ENCODE measurements around the gene ZBTB45. TPM values are rescaled to one million over a fixed set of nuclear protein-coding genes. Genes with fewer than 3 reads are reported as not detected.
"Not testable (repeated sequence)": the region's sequence is repeated elsewhere in the genome, so short reads cannot be mapped to it uniquely, and the experiment has no call there.

The ZBTB45 gene
- total and polyA plus RNA-seq, 2 donors (not counting 1 experiment from before 2014, with no cell fraction given) = 12.6 to 20.9 TPM

- ChIA-PET POLR2A (no interaction called here), CTCF (no interaction called here)
- peaks cover 4% of the 10 kb centered on the region for H3K9me3 Mint-ChIP-seq (ENCODE audit: insufficient read depth)
- H3K4me3 ChIP-seq (ENCODE audit: control extremely low read depth in 1 of 5, extremely low read depth in 1 of 5, insufficient read depth in 1 of 5, low read depth in 2 of 5, low read length in 4 of 5) = no peak overlapping the region
- H3K9me3 ChIP-seq (ENCODE audit: control extremely low read depth in 1 of 3, control insufficient read depth in 2 of 3, insufficient read depth in 1 of 3, low read length in 2 of 3) = peaks cover 0 to 28% (median 3%) of the 10 kb centered on the region in 3 donors
- no peak overlapping the region for H3K4me2 ChIP-seq (replicated peaks; ENCODE audit: low read depth, low read length, poor library complexity, severe bottlenecking)
- no peak overlapping the region for H3K4me3 Mint-ChIP-seq
- no peaks in the 10 kb centered on the region for H3K27me3 ChIP-seq (replicated peaks in 1 of 4; ENCODE audit: control extremely low read depth in 1 of 4, control insufficient read depth in 3 of 4, insufficient read depth in 4 of 4, low read length in 3 of 4)
- ATAC-seq (ENCODE audit: low read depth) = no peak
- intact Hi-C loops (cut with micrococcal nuclease) = no loop called here
- H3K79me2 ChIP-seq (ENCODE audit: control insufficient read depth, insufficient read depth, low read length) = peaks cover 14% of the 10 kb centered on the region
- TF ChIP-seq, protein P1, sequence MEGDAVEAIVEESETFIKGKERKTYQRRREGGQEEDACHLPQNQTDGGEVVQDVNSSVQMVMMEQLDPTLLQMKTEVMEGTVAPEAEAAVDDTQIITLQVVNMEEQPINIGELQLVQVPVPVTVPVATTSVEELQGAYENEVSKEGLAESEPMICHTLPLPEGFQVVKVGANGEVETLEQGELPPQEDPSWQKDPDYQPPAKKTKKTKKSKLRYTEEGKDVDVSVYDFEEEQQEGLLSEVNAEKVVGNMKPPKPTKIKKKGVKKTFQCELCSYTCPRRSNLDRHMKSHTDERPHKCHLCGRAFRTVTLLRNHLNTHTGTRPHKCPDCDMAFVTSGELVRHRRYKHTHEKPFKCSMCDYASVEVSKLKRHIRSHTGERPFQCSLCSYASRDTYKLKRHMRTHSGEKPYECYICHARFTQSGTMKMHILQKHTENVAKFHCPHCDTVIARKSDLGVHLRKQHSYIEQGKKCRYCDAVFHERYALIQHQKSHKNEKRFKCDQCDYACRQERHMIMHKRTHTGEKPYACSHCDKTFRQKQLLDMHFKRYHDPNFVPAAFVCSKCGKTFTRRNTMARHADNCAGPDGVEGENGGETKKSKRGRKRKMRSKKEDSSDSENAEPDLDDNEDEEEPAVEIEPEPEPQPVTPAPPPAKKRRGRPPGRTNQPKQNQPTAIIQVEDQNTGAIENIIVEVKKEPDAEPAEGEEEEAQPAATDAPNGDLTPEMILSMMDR (IDR thresholded peaks at IDR 0.05) = no peak
- no peak for TF ChIP-seq EZH2 (IDR thresholded peaks at IDR 0.05; ENCODE audit: borderline replicate concordance, insufficient read depth, low read depth, low read length, poor library complexity, severe bottlenecking)
- H2AFZ ChIP-seq (ENCODE audit: insufficient read depth, low read depth, low read length, poor library complexity, severe bottlenecking) = no peak overlapping the region
- peaks cover 28% of the 10 kb centered on the region for H4K20me1 ChIP-seq (ENCODE audit: control insufficient read depth, insufficient read depth, low read length, poor library complexity, severe bottlenecking)
- WGBS (ENCODE audit: insufficient coverage) = 91% methylated on average over 3 of the region's 8 CpGs
- no peak overlapping the region for H3K27ac Mint-ChIP-seq
- no peak overlapping the region for H3K9ac ChIP-seq (ENCODE audit: low read length)
- peaks cover 12% of the 10 kb centered on the region for H3K4me1 Mint-ChIP-seq
- H3K27ac ChIP-seq (ENCODE audit: low read length in 2 of 2) = no peak overlapping the region
- no peaks in the 10 kb centered on the region for H3K27me3 Mint-ChIP-seq
- H3K36me3 ChIP-seq (replicated peaks in 1 of 2; ENCODE audit: control extremely low read depth in 1 of 2, control insufficient read depth in 1 of 2, extremely low read depth in 1 of 2, insufficient read depth in 2 of 2, low read length in 1 of 2) = no peaks in the 10 kb centered on the region
- H3K4me1 ChIP-seq (ENCODE audit: control insufficient read depth in 2 of 2, insufficient read depth in 2 of 2, low read length in 2 of 2) = peaks cover 10 to 15% of the 10 kb centered on the region in 2 donors
- DNase-seq = no peak
Observed at GRCh38 chr19:58510084-58510862, 9.3 kb downstream of the ZBTB45 start.

GRCh38 chr19:58509731-58510083 lies 9.9 kb downstream of the ZBTB45 start:
- DNase-seq = no peak
- Histone ChIP-seq H3K4me1 (ENCODE audit: control insufficient read depth in 2 of 2, insufficient read depth in 2 of 2, low read length in 2 of 2) (peaks cover 10 to 13% of the 10 kb centered on the region in 2 donors), H3K9me3 (ENCODE audit: control extremely low read depth in 1 of 3, control insufficient read depth in 2 of 3, insufficient read depth in 1 of 3, low read length in 2 of 3) (peaks cover 0 to 28% (median 3%) of the 10 kb centered on the region in 3 donors), H3K4me2 (replicated peaks; ENCODE audit: low read depth, low read length, poor library complexity, severe bottlenecking) (no peak overlapping the region), H3K36me3 (replicated peaks in 1 of 2; ENCODE audit: control extremely low read depth in 1 of 2, control insufficient read depth in 1 of 2, extremely low read depth in 1 of 2, insufficient read depth in 2 of 2, low read length in 1 of 2) (no peaks in the 10 kb centered on the region), H3K27me3 (replicated peaks in 1 of 4; ENCODE audit: control extremely low read depth in 1 of 4, control insufficient read depth in 3 of 4, insufficient read depth in 4 of 4, low read length in 3 of 4) (no peaks in the 10 kb centered on the region), H4K20me1 (ENCODE audit: control insufficient read depth, insufficient read depth, low read length, poor library complexity, severe bottlenecking) (peaks cover 22% of the 10 kb centered on the region), H3K4me3 (ENCODE audit: control extremely low read depth in 1 of 5, extremely low read depth in 1 of 5, insufficient read depth in 1 of 5, low read depth in 2 of 5, low read length in 4 of 5) (no peak overlapping the region), H2AFZ (ENCODE audit: insufficient read depth, low read depth, low read length, poor library complexity, severe bottlenecking) (no peak overlapping the region), H3K27ac (ENCODE audit: low read length in 2 of 2) (no peak overlapping the region), H3K79me2 (ENCODE audit: control insufficient read depth, insufficient read depth, low read length) (peaks cover 8% of the 10 kb centered on the region), H3K9ac (ENCODE audit: low read length) (no peak overlapping the region)
- ChIA-PET CTCF (interaction anchor here (1.9 kb wide), 1 partner anchor 10 kb away, joined by 6 read pairs; the partner anchor contains the start of gene ZBTB45), POLR2A (no interaction called here)
- intact Hi-C loops (cut with micrococcal nuclease) = no loop called here
- TF ChIP-seq, protein P1 (IDR thresholded peaks at IDR 0.05) = no peak
- TF ChIP-seq EZH2 (IDR thresholded peaks at IDR 0.05; ENCODE audit: borderline replicate concordance, insufficient read depth, low read depth, low read length, poor library complexity, severe bottlenecking) = no peak
- Mint-ChIP-seq H3K27ac (no peak overlapping the region), H3K27me3 (no peaks in the 10 kb centered on the region), H3K4me1 (peaks cover 10% of the 10 kb centered on the region), H3K9me3 (ENCODE audit: insufficient read depth) (peaks cover 4% of the 10 kb centered on the region), H3K4me3 (no peak overlapping the region)
- ATAC-seq (ENCODE audit: low read depth) = no peak
- WGBS (ENCODE audit: insufficient coverage) = 93% methylated on average over 11 of the region's 11 CpGs

GRCh38 chr19:58507602-58508223 lies 11.9 kb downstream of the ZBTB45 start:
- H3K4me2 ChIP-seq (replicated peaks; ENCODE audit: low read depth, low read length, poor library complexity, severe bottlenecking); intact Hi-C loops (cut with micrococcal nuclease); POLR2A ChIA-PET; H3K27me3 ChIP-seq (replicated peaks in 1 of 4; ENCODE audit: control extremely low read depth in 1 of 4, control insufficient read depth in 3 of 4, insufficient read depth in 4 of 4, low read length in 3 of 4); H2AFZ ChIP-seq (ENCODE audit: insufficient read depth, low read depth, low read length, poor library complexity, severe bottlenecking); DNase-seq; H3K4me3 ChIP-seq (ENCODE audit: control extremely low read depth in 1 of 5, extremely low read depth in 1 of 5, insufficient read depth in 1 of 5, low read depth in 2 of 5, low read length in 4 of 5); H3K9ac ChIP-seq (ENCODE audit: low read length); ATAC-seq (ENCODE audit: low read depth); H3K4me3 Mint-ChIP-seq; H4K20me1 ChIP-seq (ENCODE audit: control insufficient read depth, insufficient read depth, low read length, poor library complexity, severe bottlenecking); H3K4me1 Mint-ChIP-seq; H3K27me3 Mint-ChIP-seq; H3K27ac ChIP-seq (ENCODE audit: low read length in 2 of 2); H3K36me3 ChIP-seq (replicated peaks in 1 of 2; ENCODE audit: control extremely low read depth in 1 of 2, control insufficient read depth in 1 of 2, extremely low read depth in 1 of 2, insufficient read depth in 2 of 2, low read length in 1 of 2); H3K79me2 ChIP-seq (ENCODE audit: control insufficient read depth, insufficient read depth, low read length); H3K9me3 Mint-ChIP-seq (ENCODE audit: insufficient read depth); H3K27ac Mint-ChIP-seq; H3K4me1 ChIP-seq (ENCODE audit: control insufficient read depth in 2 of 2, insufficient read depth in 2 of 2, low read length in 2 of 2): not testable (repeated sequence)
- H3K9me3 ChIP-seq (ENCODE audit: control extremely low read depth in 1 of 3, control insufficient read depth in 2 of 3, insufficient read depth in 1 of 3, low read length in 2 of 3) = peaks cover 0 to 28% (median 3%) of the 10 kb centered on the region in 3 donors
- CTCF ChIA-PET = interaction anchor here (1.9 kb wide), 1 partner anchor 12 kb away, joined by 6 read pairs; the partner anchor contains the start of gene ZBTB45
- 75% methylated on average over 6 of the region's 8 CpGs for WGBS (ENCODE audit: insufficient coverage)
